ENCODE data around the gene CSNK2B.

The CSNK2B gene

DNA sequence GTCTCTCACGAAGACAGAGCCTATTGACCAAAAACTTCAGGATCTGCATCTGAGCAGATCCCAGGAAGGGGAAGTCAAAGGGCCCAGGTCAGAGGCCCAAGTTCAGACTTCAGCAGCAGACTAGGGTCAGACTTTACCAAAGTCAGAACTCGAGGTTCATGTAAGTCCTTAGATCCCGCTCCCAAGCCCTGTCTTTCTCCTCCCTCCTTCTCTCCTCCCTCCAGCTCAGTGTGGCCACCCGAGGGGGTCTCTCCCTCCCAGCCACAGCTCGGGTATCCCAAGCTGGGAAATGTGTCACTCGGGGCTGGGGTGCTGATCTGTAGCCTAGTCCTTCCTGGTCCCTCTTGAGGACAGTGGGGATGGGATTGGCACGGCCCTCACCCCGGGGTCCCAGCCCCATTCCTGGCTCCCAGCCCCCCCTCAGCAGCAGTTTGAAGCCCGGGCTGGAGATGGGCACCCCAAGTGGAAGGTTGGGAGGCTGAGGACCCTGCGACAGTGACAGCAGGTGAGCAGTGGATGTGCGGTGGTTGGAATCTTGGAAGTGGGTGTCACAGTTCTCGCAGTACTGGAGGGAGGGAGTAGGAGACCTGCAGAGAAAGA lies 3.7 kb upstream of the CSNK2B start:
- no peak for DNase-seq

DNA sequence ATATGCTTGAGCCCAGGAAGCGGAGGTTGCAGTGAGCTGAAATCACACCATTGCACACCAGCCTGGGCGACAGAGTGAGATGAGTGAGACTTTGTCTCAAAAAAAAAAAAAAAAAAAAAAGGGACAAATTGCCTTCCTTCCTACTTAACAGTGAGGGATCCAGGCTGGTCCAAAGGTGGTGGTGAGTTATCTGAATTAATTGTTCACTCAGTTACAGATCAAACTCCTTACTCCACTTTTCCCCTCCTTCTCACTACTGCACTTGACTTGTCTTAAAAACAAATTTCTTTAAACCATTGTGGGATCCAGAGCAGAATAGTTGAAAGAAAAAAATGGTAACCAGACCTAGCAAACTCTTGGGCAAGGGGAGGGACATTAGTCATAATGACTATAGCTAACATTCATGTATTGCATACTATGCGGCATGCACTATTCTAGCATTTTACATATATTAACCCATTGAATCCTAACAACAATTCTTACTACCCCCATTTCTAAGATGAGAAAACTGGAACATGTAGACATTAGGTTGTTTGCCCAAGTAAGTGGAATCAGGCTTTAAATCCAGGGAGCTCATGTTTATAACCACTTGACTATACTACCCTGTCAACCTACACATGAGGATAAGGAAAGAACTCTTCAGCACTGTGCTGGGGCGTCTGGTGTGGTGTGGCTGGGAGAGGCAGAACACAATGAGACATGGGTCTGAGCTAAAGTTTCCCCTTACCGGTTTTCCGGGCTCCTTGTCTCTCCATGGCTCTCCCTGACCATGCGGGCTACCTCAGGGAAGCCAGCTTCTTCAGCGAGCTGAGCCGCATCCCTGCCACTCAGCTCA lies 2.5 kb upstream of the CSNK2B start:
- no peak for DNase-seq

DNA sequence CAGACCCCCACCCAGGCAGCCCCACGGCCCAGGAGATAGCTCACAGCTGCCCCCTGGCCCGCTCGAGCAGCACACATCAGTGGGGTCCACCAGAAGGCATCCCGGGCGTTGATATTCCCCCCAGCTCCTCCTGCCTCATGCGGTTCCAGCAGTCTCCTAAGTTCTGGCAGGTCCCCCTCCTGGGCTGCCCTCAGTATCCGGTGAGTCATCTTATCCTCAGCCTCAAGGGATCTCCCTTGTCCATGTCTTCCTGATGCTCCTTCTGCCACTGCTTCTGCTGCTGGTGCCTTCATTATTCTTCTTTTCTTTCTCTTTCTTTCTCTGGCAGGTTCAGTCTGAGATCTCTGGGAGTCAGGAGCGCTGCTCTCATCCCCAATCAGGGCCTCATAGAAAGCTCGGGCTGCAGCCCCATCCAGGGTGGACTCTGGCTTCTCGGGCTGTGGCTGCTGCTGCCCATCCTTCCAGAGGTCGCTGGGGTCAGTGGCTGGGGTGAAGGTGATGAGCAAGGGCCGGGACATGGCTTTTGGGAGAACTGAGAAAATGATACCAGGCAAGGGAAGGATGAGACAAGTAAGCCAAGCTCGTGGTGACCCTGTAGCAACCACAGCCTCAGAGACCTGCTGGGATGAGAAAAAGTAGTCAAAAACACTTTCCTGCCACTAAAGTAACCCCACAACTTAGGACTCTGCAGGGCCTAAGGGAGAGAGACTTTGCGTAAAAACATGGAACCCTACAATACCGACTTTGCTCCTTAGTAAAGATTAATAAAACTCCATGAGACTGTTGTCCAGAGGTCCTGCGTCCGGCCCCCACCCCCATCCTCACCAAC lies 1.7 kb upstream of the CSNK2B start:
- DNase-seq = no peak

DNA sequence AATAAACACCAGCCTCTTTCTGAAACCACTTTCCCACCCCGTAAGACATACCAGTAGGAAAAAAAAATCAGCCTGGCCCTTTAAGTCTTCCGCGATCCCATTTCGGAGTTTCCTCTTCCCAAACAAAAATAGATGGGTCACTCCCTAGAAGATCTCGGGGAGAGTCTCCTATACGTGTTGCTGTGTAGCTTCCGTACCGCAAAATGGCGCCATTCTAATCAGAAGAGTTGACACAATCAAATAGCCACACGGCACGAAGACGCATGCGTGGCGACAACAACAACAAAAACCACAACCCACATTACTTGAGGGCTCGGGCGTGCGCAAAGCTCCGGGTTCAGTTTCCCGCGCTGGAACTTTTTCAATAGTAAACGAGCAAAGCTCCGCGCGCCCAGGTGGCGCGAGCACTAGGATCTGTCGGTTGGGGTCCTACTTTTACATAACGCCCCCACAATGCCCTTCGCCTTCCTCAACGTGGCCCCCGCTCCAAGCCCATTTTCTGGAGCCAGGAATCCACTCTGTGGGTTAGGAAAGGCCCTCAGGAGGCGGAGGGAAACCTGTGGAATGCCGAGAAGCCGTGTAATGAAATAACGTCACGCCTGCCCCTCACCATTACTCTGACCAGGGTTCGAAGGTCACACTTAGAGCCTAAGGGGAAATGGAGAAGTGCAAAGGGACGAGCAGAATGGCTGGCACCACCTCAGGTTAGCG lies 935 bp upstream of the CSNK2B start, which contains the start of gene GPANK1:
Gene GPANK1 (minus strand): TSS at position 208 of the 711 bp plus-strand sequence. CDS start 519 bp downstream, outside the sequence.
- peak; percentile 90 for DNase-seq

DNA sequence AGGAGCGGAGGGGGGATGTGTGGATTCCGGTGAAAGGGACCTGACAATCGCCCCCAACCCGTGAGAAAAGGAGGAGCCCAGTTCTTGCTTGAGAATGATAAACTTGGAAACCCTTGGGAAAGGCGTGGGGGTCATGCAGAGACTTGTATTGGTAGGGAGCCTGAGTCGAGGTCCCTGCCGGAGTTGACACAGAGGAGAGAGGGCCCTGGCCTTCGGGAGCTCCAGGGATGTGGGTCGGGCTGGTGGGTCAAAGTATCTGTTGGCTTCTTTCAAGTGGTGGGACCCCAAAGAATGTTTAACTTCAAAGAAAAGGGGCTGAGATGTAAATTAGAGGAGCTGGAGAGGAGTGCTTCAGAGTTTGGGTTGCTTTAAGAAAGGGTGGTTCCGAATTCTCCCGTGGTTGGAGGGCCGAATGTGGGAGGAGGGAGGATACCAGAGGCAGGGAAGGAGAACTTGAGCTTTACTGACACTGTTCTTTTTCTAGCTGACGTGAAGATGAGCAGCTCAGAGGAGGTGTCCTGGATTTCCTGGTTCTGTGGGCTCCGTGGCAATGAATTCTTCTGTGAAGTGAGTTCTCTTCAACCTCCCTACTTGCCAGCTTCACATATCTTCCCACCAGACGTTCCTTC lies 571 bp downstream of the CSNK2B start:
- no peak for DNase-seq

DNA sequence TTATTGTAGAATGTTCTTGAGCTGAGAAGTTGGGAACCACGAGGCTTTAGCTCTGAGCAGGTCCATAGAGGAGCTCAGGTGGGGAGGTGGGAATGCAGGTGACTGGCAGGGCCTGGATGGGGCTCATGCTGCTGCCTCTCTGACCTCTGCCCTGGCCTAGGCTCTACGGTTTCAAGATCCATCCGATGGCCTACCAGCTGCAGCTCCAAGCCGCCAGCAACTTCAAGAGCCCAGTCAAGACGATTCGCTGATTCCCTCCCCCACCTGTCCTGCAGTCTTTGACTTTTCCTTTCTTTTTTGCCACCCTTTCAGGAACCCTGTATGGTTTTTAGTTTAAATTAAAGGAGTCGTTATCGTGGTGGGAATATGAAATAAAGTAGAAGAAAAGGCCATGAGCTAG lies 3.8 kb downstream of the CSNK2B start, which contains the start of gene LY6G5B:
Gene LY6G5B (plus strand): TSS at position 301 of the 400 bp plus-strand sequence. CDS start 975 bp downstream, outside the sequence.
- DNase-seq = no peak

DNA sequence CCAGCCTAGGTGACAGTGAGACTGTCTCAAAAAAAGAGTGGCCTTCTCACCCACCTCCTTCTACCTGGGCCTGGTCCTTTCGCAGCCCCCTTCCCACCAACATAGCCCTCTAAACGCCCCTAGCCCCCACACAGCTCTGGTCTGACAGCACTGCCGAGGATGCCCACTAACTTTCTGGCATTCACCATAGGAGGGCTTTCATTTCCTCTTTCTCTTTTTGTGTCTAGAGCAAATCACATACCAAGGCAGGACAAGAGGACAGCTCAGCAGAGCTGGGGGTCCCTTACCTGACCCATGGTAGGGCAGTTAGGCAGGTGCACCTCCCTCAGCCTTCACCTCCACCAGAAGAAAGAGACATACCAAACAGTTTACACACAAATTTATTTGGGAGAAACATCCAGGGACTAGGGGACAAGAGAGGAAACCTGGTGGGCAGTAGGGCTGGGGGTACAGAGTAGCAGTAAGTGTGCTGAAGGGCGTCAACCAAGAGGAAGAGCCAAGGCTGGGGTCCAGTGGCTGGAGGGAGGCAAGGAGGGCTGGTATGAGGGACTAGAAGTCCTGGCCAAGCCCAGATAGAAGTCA lies 10.5 kb downstream of the CSNK2B start:
- no peak for DNase-seq

DNA sequence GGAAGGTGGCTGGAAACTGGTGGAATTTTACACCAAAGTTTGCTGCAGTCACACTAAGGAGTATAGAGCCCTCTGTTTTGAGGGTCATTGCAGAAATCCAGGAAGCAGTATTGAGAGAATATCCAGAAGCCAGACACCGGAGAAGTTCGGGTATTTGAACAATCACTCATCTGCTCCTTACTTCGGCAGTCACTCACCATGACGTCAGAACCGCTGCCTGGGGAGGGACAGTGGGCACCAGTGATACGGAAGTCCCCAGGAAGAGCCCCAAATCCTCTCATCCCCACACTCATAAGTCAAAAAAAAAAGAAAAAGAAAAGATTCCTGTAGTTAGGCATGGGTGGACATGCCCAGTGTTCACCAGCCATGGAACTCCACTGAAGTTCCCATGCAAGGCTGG lies 11.0 kb downstream of the CSNK2B start:
- DNase-seq = no peak

DNA sequence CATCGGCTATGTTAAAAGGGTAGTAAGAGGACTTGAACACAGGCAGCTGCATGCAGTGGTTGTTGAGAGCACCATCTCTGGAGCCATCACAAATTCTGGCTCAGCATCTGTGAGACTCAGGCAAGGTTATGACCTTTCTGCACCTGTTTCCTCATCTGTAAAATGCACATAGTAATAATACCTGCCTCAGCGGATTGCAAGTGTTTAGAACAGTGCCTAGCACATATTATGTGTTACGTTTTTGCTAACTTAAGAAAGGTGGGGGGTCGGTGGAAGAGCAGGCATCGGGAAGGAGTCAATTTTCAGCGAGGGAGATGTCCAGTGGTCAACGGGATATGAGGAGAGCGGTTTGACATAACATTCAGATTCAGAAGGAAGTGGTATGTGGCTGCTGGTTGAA lies 12.1 kb downstream of the CSNK2B start:
- DNase-seq = no peak

DNA sequence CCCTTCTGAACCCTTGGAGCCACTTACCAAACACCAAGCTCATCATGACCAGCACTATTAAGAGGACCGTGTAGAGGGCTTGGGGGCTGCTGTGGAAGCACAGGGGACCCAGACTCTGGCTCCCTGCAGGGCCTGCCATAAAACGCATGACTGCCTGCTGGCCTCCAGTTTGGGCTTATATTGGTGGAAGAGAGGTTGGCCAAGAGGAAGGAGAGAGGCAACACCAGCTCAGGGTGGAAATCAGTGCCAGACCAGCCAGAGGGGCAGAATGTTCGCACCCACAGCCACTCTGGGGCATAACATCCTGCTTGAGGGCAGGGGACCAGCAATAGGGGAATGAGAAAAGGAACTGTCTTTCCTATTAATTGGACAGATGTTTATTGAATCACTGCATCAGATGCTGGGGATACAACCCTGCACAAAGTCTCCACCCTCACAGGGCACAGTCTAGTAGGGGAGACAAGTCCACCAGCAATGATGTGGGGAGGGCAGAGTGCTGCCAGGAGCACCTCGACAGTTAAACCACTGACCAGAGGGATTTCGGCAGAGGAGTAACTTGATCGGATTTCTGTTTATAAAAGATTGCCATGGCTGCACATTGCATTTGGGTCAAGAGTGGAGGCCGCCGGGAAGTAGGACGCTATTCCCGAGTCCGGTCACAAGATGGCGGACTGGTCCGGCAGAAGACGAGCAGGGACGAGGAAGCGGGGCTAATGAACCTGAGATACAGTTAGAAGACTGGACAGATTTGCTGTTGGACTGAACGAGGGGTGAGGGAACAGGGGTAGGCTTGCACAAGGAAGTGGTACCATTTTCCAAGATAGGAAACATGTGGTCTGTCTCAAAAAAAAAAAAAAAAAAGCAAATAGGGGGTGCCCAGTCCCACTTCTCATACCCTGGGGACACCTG lies 14.6 kb downstream of the CSNK2B start, which contains the start of gene LY6G5C:
Gene LY6G5C (minus strand): TSS at position 842 of the 909 bp plus-strand sequence. CDS start 694 bp downstream, at position 148.
- peak; percentile 33 for DNase-seq

DNA sequence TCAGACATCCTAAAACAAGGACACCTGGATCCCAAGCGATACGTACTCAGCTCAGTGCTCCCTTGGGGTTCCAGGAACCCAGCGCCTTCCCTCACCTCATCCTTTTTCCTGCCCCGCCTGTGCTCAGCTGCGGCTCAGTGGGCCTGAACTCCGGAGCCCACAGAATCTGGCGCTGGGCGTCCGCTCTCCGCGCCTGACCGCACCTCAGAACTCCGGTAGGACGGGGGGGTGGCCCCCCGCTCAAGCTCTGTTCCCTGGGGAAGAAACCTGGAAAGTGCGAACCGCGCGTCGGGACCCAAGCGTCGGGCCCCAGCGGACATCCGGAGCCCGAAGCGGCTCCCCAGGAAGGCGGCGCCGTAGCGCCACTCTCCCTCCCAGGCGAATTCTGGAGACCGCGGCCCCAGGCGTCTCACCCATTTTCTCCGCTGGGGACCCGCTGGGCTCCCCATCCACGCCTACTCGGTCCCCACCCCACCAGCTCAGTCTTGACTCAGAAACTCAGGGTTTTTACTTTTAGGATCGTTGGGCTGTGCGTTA lies 15.3 kb downstream of the CSNK2B start:
- DNase-seq = peak; percentile 34

DNA sequence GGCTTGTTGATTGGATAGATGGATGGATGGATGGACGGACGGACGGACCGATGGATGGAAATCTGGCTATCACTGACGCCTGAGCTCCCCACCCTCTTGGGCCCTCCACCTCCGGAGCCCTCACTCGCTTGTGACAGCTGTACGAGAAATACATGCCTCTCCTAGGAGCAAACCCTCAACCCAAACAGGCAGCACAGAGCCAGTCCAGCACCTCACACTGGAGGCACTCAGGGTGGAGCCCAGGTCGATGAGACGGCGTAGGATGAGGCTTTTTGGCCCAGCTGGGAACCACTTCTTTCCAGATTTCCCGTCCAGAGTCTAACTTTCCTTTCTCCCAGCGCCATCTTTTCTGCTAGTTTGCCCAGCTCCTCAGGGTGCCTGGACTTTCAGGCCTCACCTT lies 17.7 kb downstream of the CSNK2B start:
- DNase-seq = no peak

DNA sequence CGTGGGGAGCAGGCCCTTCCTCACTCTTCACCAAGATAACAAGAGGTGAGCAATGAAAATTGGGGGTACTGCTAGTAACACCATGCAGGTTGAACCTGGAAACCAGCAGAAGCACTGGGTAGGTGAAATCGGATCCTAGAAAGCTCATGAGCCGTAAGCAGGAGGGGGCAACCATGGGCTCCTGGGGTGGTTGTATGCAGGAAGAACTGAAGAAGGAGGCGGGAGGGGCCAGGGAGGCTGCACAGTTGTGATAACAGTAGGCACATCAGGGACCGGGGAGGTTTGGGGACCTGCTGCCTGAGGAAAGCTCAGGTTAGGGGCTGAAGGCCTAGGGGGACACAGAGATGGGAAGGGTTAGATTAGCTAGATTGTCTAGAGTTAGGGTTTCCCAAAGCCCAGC lies 20.6 kb downstream of the CSNK2B start:
- DNase-seq = no peak

DNA sequence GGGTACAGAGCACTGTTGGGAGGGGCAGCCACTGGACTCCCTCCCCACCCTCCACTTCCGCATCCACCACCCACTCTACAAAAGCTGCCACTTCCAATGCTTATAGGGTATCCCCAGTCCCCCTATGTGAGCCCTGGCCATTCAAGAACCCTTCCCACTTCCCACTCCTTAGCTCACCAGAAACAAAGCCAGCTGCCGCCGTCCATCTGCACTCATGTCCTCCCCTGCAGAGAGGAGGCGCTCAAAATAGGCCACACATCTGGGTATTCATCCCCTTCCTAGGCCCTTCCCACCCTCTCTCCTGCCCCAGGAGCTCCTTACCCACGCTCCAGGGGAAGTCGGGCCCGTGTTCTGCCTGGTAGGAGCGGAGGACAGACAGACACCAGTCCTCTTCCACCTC lies 21.4 kb downstream of the CSNK2B start:
- no peak for DNase-seq

DNA sequence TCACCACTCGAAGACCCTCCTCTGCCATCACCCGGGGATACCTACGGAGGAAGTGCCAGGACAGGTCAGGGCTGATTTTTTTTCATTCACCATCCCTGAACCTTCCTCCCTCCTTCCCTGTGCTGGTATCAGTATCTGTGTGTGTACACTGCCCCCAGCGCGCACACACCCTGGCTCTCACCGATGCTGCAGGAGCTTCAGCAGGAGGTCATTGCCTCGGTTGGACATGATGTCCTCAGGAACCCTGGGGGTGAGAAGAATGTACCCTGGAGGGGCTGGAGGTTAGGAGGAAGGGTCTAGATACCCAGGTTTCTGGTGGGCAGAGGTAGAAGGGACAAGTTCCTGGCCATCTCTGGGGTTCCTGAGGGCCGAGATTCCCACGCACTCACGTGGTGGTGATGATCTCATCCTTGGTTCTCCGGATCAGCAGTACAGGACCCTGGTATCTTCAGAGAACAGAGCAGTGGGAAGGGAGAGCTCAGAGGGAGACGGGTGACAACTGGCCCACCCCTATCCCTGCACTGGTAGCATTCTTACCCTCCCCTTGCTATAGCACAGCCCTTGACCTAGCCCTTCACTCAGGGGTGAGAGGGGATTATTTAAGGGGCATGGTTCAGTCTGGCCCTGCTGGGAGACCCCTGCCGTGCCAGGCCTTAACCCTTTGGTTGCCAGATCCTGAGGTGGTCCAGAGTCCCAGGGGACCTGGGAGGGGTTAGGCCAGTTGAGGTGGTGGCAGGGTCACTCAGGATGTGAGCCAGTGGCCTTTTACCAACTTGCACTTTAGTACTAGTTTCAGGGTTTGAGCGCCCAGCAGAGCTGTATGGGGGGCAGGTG lies 22.2 kb downstream of the CSNK2B start:
- DNase-seq = no peak

DNA sequence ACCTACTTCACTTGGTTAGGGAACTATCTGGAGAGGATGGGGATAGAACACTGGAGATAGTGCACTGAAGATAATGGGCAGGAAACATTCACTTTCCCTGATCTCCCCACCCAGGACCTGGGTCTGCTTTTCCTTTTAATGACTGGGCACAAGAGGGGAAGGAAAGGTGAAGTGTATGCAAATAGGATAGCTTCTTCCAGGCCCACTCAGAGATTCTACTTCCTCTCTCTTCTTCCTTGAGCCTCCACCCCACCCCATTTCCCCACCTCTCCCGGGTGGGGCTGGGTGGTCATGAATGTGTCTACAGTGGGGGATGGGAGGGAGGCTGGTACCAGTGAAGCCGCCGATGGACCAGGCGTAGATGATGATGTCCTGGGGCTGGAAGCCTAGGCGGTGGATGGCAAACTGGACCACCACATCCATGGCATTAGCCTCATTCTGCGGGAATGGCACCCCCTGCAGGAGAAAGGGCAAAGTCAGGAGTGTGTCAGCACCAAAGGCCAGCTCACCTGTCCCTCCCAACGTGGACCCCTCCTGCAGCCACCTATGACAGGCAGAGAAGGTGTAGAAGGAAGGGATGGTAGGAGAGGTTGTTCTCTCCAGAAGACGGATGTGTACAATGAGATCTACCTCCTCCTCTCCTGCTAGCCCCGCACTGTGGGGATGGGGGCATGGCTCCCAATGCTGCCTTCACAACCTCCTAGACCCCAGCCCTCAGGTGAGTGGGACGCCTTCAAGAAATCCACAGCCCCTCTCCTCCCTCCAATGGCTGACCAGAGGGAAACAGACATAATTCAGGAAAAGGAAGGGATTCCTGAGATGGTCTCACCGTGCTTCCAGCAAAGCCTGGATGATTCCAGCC lies 23.6 kb downstream of the CSNK2B start:
- DNase-seq = no peak

DNA sequence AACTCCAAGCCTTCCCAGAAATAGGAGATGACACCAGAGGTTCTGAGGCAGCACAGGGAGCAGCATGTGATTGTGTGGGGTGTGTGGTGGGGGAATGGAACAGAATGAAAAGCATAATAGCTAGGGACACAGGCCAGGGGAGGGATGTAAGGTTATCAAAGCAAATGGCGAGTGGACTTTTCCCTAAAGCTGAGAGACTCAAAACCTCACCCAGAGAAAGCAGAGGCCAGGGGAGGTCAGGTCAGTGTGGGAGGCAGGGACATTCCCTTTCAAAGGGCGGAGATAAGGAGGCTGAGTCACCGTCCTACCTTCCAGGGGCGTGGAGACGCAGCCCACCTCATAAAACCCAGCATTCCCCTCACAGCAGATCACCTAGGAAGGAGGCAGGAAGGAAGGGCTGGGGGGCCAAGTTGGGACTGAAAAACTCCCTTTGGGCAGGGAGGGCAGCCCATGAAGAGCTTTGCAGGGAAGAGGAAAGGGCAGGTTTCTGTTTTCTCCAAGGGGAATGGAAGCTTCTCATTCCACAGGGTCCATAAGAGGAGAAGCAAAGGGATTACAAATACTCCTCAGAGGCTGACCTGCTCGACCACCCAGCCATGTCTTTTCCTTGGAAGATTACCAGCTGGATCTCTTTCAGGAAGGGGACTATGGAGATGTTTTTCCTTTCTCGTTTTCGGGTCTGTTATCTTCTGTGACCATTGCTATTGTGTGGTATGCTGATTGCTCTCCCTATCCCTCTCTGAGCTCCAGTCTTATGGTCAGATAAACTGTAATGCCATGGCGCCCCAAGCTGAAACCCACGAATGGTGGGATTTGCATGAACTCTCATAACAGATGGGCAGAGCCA lies 24.6 kb downstream of the CSNK2B start:
- no peak for DNase-seq
